Measurements from ENCODE around the gene FGF11.
A peak's percentile ranks its signal among the peaks of the same experiment; 100 is the strongest.

DNA sequence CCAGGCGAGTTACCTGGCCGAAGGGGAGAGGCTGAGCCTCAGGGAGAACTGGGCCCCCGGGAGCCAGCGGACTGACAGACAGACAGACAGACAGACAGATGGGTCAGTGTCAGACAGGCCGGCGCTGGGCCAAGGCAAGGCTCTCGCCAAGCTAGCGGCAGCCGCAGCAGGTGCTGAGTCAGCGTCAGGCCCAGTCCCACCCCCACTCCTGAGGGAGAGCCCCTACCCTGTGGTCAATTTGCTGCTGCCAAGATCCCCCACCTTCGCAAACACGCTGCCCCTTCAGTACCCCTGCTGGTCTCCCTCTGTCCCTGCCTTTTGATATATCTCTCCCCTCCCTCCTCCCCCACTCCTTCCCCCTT lies 1.5 kb downstream of the FGF11 start:
- TF ChIP-seq, protein P1, sequence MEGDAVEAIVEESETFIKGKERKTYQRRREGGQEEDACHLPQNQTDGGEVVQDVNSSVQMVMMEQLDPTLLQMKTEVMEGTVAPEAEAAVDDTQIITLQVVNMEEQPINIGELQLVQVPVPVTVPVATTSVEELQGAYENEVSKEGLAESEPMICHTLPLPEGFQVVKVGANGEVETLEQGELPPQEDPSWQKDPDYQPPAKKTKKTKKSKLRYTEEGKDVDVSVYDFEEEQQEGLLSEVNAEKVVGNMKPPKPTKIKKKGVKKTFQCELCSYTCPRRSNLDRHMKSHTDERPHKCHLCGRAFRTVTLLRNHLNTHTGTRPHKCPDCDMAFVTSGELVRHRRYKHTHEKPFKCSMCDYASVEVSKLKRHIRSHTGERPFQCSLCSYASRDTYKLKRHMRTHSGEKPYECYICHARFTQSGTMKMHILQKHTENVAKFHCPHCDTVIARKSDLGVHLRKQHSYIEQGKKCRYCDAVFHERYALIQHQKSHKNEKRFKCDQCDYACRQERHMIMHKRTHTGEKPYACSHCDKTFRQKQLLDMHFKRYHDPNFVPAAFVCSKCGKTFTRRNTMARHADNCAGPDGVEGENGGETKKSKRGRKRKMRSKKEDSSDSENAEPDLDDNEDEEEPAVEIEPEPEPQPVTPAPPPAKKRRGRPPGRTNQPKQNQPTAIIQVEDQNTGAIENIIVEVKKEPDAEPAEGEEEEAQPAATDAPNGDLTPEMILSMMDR (tag by site-specific recombination; IDR thresholded peaks at IDR 0.05) = peak; percentile 60; the same call in 1 of the 2 replicates
- no peak for TF ChIP-seq ZBTB1 (tag by site-specific recombination; IDR thresholded peaks at IDR 0.05)
- TF ChIP-seq ZNF274 (IDR thresholded peaks at IDR 0.05; ENCODE audit: low read length) = no peak
- no peak for TF ChIP-seq ZNF274 (tag by site-specific recombination; IDR thresholded peaks at IDR 0.05; ENCODE audit: borderline replicate concordance)
- TF ChIP-seq ZNF660 (tag by site-specific recombination; IDR thresholded peaks at IDR 0.05) = no peak
- TF ChIP-seq, protein P2, sequence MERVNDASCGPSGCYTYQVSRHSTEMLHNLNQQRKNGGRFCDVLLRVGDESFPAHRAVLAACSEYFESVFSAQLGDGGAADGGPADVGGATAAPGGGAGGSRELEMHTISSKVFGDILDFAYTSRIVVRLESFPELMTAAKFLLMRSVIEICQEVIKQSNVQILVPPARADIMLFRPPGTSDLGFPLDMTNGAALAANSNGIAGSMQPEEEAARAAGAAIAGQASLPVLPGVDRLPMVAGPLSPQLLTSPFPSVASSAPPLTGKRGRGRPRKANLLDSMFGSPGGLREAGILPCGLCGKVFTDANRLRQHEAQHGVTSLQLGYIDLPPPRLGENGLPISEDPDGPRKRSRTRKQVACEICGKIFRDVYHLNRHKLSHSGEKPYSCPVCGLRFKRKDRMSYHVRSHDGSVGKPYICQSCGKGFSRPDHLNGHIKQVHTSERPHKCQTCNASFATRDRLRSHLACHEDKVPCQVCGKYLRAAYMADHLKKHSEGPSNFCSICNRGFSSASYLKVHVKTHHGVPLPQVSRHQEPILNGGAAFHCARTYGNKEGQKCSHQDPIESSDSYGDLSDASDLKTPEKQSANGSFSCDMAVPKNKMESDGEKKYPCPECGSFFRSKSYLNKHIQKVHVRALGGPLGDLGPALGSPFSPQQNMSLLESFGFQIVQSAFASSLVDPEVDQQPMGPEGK (tag by site-specific recombination; IDR thresholded peaks at IDR 0.05) = peak; percentile 93
- no peak for TF ChIP-seq ZFP69B (tag by site-specific recombination; IDR thresholded peaks at IDR 0.05)
- TF ChIP-seq ZNF133 (tag by site-specific recombination; IDR thresholded peaks at IDR 0.05) = no peak
- no peak for TF ChIP-seq SP2 (tag by site-specific recombination; IDR thresholded peaks at IDR 0.05)
- 0 out of 2 replicates have a peak, but pooled peaks have one; percentile 25 for TF ChIP-seq ZNF561 (tag by site-specific recombination; IDR thresholded peaks at IDR 0.05; ENCODE audit: borderline replicate concordance)
- no peak for TF ChIP-seq TRIM28 (IDR thresholded peaks at IDR 0.05; ENCODE audit: borderline replicate concordance, low read length)
- peak; percentile 32 for TF ChIP-seq ZBTB48 (tag by site-specific recombination; IDR thresholded peaks at IDR 0.05)
- no peak for TF ChIP-seq ZNF10 (tag by site-specific recombination; IDR thresholded peaks at IDR 0.05)
- TF ChIP-seq, protein P3, sequence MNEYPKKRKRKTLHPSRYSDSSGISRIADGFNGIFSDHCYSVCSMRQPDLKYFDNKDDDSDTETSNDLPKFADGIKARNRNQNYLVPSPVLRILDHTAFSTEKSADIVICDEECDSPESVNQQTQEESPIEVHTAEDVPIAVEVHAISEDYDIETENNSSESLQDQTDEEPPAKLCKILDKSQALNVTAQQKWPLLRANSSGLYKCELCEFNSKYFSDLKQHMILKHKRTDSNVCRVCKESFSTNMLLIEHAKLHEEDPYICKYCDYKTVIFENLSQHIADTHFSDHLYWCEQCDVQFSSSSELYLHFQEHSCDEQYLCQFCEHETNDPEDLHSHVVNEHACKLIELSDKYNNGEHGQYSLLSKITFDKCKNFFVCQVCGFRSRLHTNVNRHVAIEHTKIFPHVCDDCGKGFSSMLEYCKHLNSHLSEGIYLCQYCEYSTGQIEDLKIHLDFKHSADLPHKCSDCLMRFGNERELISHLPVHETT (tag by site-specific recombination; IDR thresholded peaks at IDR 0.05) = no peak
